ENCODE results near the gene TCERG1L.
"Not testable (repeated sequence)": the region's sequence is repeated elsewhere in the genome, so short reads cannot be mapped to it uniquely, and the experiment has no call there.

The TCERG1L gene

GRCh38 chr10:131143425-131144165, 167.9 kb downstream of the TCERG1L start:
- no peak for DNase-seq (ENCODE audit: low read depth)

- no peak for DNase-seq (ENCODE audit: low read depth)
Observed at GRCh38 chr10:131142517-131143380, 168.8 kb downstream of the TCERG1L start.

GRCh38 chr10:131141645-131142516, 169.6 kb downstream of the TCERG1L start:
- no peak for DNase-seq (ENCODE audit: low read depth)

- no peak for DNase-seq (ENCODE audit: low read depth)
Observed at GRCh38 chr10:131141207-131141606, 170.3 kb downstream of the TCERG1L start.

- no peak for DNase-seq (ENCODE audit: low read depth)
Observed at GRCh38 chr10:131140606-131141005, 170.9 kb downstream of the TCERG1L start.

- no peak for DNase-seq (ENCODE audit: low read depth)
Observed at GRCh38 chr10:131137223-131137622, 174.3 kb downstream of the TCERG1L start.

GRCh38 chr10:131136336-131136735, 175.2 kb downstream of the TCERG1L start:
- DNase-seq (ENCODE audit: low read depth): not testable (repeated sequence)

GRCh38 chr10:131135716-131136115, 175.8 kb downstream of the TCERG1L start:
- DNase-seq (ENCODE audit: low read depth): no peak

- no peak for DNase-seq (ENCODE audit: low read depth)
Observed at GRCh38 chr10:131134651-131135050, 176.9 kb downstream of the TCERG1L start.

- no peak for DNase-seq (ENCODE audit: low read depth)
Observed at GRCh38 chr10:131134001-131134576, 177.4 kb downstream of the TCERG1L start.

- DNase-seq (ENCODE audit: low read depth): no peak
Observed at GRCh38 chr10:131132681-131133080, 178.8 kb downstream of the TCERG1L start.

GRCh38 chr10:131131726-131132591, 179.6 kb downstream of the TCERG1L start:
- no peak for DNase-seq (ENCODE audit: low read depth)

- no peak for DNase-seq (ENCODE audit: low read depth)
Observed at GRCh38 chr10:131130025-131130424, 181.5 kb downstream of the TCERG1L start.

GRCh38 chr10:131129544-131129943, 182.0 kb downstream of the TCERG1L start:
- no peak for DNase-seq (ENCODE audit: low read depth)

GRCh38 chr10:131128731-131129130, 182.8 kb downstream of the TCERG1L start:
- DNase-seq (ENCODE audit: low read depth): no peak

GRCh38 chr10:131127610-131128009, 183.9 kb downstream of the TCERG1L start:
- no peak for DNase-seq (ENCODE audit: low read depth)

GRCh38 chr10:131127138-131127589, 184.4 kb downstream of the TCERG1L start:
- no peak for DNase-seq (ENCODE audit: low read depth)

GRCh38 chr10:131126321-131127137, 185.0 kb downstream of the TCERG1L start:
- no peak for DNase-seq (ENCODE audit: low read depth)

- DNase-seq (ENCODE audit: low read depth): no peak
Observed at GRCh38 chr10:131125511-131126225, 185.9 kb downstream of the TCERG1L start.

Measured in non-pigmented ciliary epithelial cell (primary cell).